Measurements from ENCODE around the gene ECM2. TPM values are rescaled to one million over a fixed set of nuclear protein-coding genes. Genes with fewer than 3 reads are reported as not detected.
A peak's percentile ranks its signal among the peaks of the same experiment; 100 is the strongest.

The ECM2 gene
- total and polyA plus RNA-seq, 8 donors: 3.8 to 51.2 (median 41.3) TPM

- TF ChIP-seq CTCF (IDR thresholded peaks at IDR 0.05): no peak
- Histone ChIP-seq H3K36me3 (no peaks in the 10 kb centered on the region), H3K27me3 (no peaks in the 10 kb centered on the region), H3K9me3 (no peaks in the 10 kb centered on the region), H3K4me3 (no peak overlapping the region), H3K4me1 (no peaks in the 10 kb centered on the region), H3K27ac (no peak overlapping the region)
- DNase-seq (no peak), ATAC-seq (no peak)
- intact Hi-C loops (cut with DNase I): no loop called here
These were observed 67.6 kb downstream of the ECM2 start for GRCh38 chr9:92468206-92468605.

- no peak for DNase-seq
- TF ChIP-seq CTCF (IDR thresholded peaks at IDR 0.05): no peak
- intact Hi-C loops (cut with DNase I): no loop called here
- H3K4me1 ChIP-seq: no peaks in the 10 kb centered on the region
- H3K27me3 ChIP-seq: no peaks in the 10 kb centered on the region
- ATAC-seq: no peak
- no peak overlapping the region for H3K27ac ChIP-seq
- H3K9me3 ChIP-seq: no peaks in the 10 kb centered on the region
- H3K4me3 ChIP-seq: no peak overlapping the region
- no peaks in the 10 kb centered on the region for H3K36me3 ChIP-seq
These were observed 68.3 kb downstream of the ECM2 start for GRCh38 chr9:92467511-92467910.

DNA sequence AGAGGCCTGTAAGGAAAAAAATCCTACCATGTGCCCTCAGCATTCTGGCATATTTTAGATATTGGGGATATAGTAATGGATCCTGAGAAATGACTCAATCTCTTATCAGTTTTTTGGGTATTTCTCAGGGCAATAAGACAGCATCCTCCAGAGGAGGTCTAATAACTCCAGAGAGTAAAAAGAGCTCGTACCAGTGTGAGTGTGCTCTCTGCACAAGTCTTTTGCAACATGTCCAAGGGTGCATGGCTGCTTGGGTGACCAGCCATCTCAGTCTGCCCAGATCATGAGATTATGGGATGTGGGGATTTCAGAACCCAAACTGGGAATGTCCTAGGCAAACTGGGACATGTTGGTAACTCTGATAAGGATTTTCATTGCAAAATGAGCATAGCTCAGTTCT lies 68.7 kb downstream of the ECM2 start:
- TF ChIP-seq CTCF (IDR thresholded peaks at IDR 0.05): no peak
- ATAC-seq: no peak
- DNase-seq: no peak
- Histone ChIP-seq H3K9me3 (no peaks in the 10 kb centered on the region), H3K4me3 (no peak overlapping the region), H3K36me3 (no peaks in the 10 kb centered on the region), H3K4me1 (no peaks in the 10 kb centered on the region), H3K27me3 (no peaks in the 10 kb centered on the region), H3K27ac (no peak overlapping the region)
- intact Hi-C loops (cut with DNase I): no loop called here

DNA sequence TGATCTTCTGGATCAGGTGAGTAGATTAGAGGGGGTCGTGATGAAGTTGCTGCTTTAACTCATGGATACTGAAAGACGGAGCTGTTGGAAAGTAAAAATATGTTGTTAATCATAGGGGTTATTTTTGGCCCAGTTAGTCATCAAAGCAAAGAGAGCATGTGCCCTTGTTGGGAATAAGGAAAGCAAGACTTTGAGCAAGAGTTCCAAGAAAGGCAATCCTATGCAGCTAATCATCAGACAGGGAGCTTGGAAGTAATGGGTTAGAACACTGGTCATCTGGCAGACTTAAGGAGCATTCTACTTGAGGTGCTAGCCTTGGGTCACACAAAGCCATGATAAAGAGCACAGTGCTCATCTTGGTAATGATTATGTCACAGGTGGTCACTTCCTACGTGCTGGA lies 71.8 kb downstream of the ECM2 start:
- H3K9me3 ChIP-seq: no peaks in the 10 kb centered on the region
- intact Hi-C loops (cut with DNase I): no loop called here
- peak; percentile 41 for ATAC-seq
- no peaks in the 10 kb centered on the region for H3K36me3 ChIP-seq
- no peak overlapping the region for H3K4me3 ChIP-seq
- DNase-seq: no peak
- no peaks in the 10 kb centered on the region for H3K4me1 ChIP-seq
- H3K27ac ChIP-seq: no peak overlapping the region
- H3K27me3 ChIP-seq: no peaks in the 10 kb centered on the region
- no peak for TF ChIP-seq CTCF (IDR thresholded peaks at IDR 0.05)

DNA sequence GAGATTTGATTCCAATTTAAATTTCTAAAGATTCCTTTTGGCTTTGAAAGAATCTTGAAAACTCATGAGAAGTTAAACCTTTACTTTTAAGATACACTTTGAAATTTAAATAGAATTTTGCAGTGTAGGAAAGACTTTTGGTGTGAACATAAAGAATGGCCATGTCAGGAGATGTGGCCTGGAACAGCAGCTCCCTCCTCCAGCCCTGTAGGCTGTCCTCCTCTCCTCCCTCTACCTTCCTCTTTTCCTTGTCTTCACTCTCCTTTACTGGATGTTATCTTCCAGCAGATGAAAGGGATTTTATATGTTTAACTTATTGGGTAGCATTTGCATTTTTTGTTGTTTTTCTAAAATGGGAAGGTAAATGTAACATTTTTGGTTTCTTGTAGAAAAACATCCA lies 72.4 kb downstream of the ECM2 start:
- H3K36me3 ChIP-seq: no peaks in the 10 kb centered on the region
- ATAC-seq: no peak
- no peak for DNase-seq

More for the DNA sequence above, 72.4 kb downstream of the ECM2 start:
- intact Hi-C loops (cut with DNase I): no loop called here
- H3K27me3 ChIP-seq: no peaks in the 10 kb centered on the region
- no peak overlapping the region for H3K27ac ChIP-seq
- no peaks in the 10 kb centered on the region for H3K9me3 ChIP-seq
- no peak overlapping the region for H3K4me3 ChIP-seq
- H3K4me1 ChIP-seq: no peaks in the 10 kb centered on the region
- TF ChIP-seq CTCF (IDR thresholded peaks at IDR 0.05): no peak

Measured in left lung (tissue), 10 donors.